ENCODE results near the gene KERA. TPM values are rescaled to one million over a fixed set of nuclear protein-coding genes. Genes with fewer than 3 reads are reported as not detected.

Gene KERA
- total RNA-seq, 4 donors from 2014 or later: not detected

- DNase-seq (ENCODE audit: low spot score): no peak
Observed at GRCh38 chr12:91001306-91001705, 56.5 kb downstream of the KERA start.

More at GRCh38 chr12:91001306-91001705, 56.5 kb downstream of the KERA start:
- TF ChIP-seq CTCF (IDR thresholded peaks at IDR 0.05): no peak
- ATAC-seq (ENCODE audit: low FRiP score): no peak

Other genes with a start within 250 kb of the KERA start
- gene CCER1, start 102.8 kb downstream of the KERA start, total RNA-seq: not detected
- gene EPYC, start 53.1 kb downstream of the KERA start, total RNA-seq: not detected
- gene LUM, start 53.5 kb upstream of the KERA start, total RNA-seq: 100 to 1,000 TPM; 213 to 557 (median 340) TPM
- gene DCN, start 124.8 kb upstream of the KERA start, total RNA-seq: 1,000 to 10,000 TPM in 3 of 4 donors, 100 to 1,000 TPM in 1; 753 to 2,728 (median 2,146) TPM